Gastroesophageal sphincter (tissue), 4 donors: Measurements from ENCODE around the gene MAMSTR. TPM values are rescaled to one million over a fixed set of nuclear protein-coding genes. Genes with fewer than 3 reads are reported as not detected.
"Not testable (repeated sequence)": the region's sequence is repeated elsewhere in the genome, so short reads cannot be mapped to it uniquely, and the experiment has no call there.

ENCODE experiments used
- ATAC-seq: fragments of 150-250 bp; one replicate; pipeline ENCODE4 v1.9.1; 2016; ENCODE audit warnings: mild to moderate bottlenecking, moderate library complexity
- H3K27ac ChIP-seq, 4 donors: fragments of 200-600 bp; sonication (generic) in 3 of 4; 1 replicate in 3 of 4; 2 replicates in 1 of 4; pipeline ENCODE4 v1.5.1; 2016 to 2019
- H3K27me3 ChIP-seq: fragments of 200-600 bp; sonication (generic); one replicate; pipeline ENCODE4 v1.5.1; 2019
- H3K36me3 ChIP-seq, 2 donors: fragments of 200-600 bp; sonication (generic); one replicate each; pipeline ENCODE4 v1.5.1; 2019; ENCODE audit warnings: control low read depth in 1 of 2
- H3K4me1 ChIP-seq, 3 donors: fragments of 200-600 bp; sonication (generic); 1 replicate in 2 of 3; 2 replicates in 1 of 3; pipeline ENCODE4 v1.5.1; 2016 to 2019; ENCODE audit warnings: control low read depth in 2 of 3
- H3K4me3 ChIP-seq, 2 donors: fragments of 200-600 bp; sonication (generic); one replicate each; pipeline ENCODE4 v1.5.1; 2019; ENCODE audit warnings: mild to moderate bottlenecking in 1 of 2, moderate library complexity in 1 of 2
- H3K9me3 ChIP-seq, 3 donors: fragments of 200-600 bp; sonication (generic); one replicate each; pipeline ENCODE4 v1.5.1; 2017 to 2019; ENCODE audit warnings: control low read depth in 2 of 3
- EP300 ChIP-seq: sonication (generic); formaldehyde crosslinking; IDR thresholded peaks from one replicate; pipeline ENCODE4 v1.6.1; 2017; ENCODE audit warnings: antibody characterized with exemption, mild to moderate bottlenecking
- POLR2A ChIP-seq, 2 donors: fragments of 450-650 bp; IDR thresholded peaks; one replicate each; pipeline ENCODE4 v1.6.1; 2017; ENCODE audit warnings: antibody characterized with exemption in 2 of 2, mild to moderate bottlenecking in 2 of 2, moderate library complexity in 1 of 2
- POLR2AphosphoS5 ChIP-seq: sonication (generic); formaldehyde crosslinking; IDR thresholded peaks from one replicate; pipeline ENCODE4 v1.6.1; 2017; ENCODE audit warnings: antibody characterized with exemption
- WGBS, 2 donors: methylation state at CpG; one replicate each; pipeline ENCODE4 v1.1.5; 2018; ENCODE audit warnings: low coverage in 1 of 2; 5-methylcytosine and 5-hydroxymethylcytosine counted together
- total RNA-seq, 4 donors: library from RNA; depleted of rRNA; stranded (reverse); fragments of >200 nt; gene quantifications; one replicate each; pipeline ENCODE4 v1.1.0, GENCODE V29; 2016
- TF ChIP-seq, protein P1 (sequence below), 4 experiments: fragments of 200-600 bp in 2 of 4; fragments of 450-650 bp in 2 of 4; sonication (generic) in 1 of 4; IDR thresholded peaks; one replicate each; pipeline ENCODE4 v1.5.1; 2017 to 2019; ENCODE audit warnings: antibody characterized with exemption in 4 of 4, mild to moderate bottlenecking in 2 of 4, moderate library complexity in 2 of 4

Gene MAMSTR
- total RNA-seq, 4 donors from 2014 or later: 0.25 to 3.7 (median 1.3) TPM

DNA sequence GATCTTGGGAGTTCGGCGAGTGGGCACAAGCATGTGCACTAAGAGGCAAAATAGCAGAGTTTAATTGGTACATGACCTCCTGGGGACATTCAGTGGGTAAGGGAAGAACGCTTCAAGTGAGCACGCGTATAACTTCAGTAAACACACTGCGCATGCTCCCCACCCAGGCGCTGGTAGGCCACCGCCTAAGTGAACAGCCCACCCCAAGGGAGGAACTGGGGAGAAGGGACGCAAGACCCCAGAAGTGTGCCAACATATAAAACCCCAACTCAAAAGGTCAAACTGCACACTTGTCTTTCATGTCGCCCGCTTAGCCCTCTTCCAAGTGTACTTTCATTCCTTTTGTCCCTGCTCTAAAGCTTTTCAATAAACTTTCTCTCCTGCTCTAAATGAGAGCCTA lies 36.2 kb downstream of the MAMSTR start:
- WGBS, 2 donors: 32 to 37% methylated on average over 5 to 11 of the region's 11 CpGs
- H3K27ac ChIP-seq: no peak overlapping the region
- peaks cover 0 to 4% (median 0%) of the 10 kb centered on the region in 3 donors for H3K4me1 ChIP-seq
- ATAC-seq: no peak
- H3K36me3 ChIP-seq: no peaks in the 10 kb centered on the region
- no peaks in the 10 kb centered on the region for H3K27me3 ChIP-seq
- TF ChIP-seq POLR2A (IDR thresholded peaks at IDR 0.05) (no peak), EP300 (no peak), POLR2AphosphoS5 (no peak)
- TF ChIP-seq, protein P1, sequence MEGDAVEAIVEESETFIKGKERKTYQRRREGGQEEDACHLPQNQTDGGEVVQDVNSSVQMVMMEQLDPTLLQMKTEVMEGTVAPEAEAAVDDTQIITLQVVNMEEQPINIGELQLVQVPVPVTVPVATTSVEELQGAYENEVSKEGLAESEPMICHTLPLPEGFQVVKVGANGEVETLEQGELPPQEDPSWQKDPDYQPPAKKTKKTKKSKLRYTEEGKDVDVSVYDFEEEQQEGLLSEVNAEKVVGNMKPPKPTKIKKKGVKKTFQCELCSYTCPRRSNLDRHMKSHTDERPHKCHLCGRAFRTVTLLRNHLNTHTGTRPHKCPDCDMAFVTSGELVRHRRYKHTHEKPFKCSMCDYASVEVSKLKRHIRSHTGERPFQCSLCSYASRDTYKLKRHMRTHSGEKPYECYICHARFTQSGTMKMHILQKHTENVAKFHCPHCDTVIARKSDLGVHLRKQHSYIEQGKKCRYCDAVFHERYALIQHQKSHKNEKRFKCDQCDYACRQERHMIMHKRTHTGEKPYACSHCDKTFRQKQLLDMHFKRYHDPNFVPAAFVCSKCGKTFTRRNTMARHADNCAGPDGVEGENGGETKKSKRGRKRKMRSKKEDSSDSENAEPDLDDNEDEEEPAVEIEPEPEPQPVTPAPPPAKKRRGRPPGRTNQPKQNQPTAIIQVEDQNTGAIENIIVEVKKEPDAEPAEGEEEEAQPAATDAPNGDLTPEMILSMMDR (IDR thresholded peaks at IDR 0.05): no peak
- H3K4me3 ChIP-seq: no peak overlapping the region
- H3K9me3 ChIP-seq: no peaks in the 10 kb centered on the region

DNA sequence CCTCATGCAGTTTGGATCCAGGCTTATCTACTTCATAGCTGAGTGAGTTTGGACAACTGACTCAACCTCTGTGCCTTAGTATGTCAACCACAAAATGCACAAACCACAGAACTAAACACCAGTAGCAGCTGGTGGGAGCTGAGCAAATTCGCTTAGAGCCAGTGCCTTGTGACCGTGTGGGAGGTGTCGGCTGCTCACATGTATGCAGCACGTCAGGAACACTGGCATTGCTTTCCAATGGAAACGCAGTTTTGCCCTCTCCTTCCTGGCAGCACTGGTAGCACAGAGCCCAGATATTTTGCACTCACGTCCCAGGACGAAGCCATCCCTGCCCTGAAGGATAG lies 38.4 kb downstream of the MAMSTR start:
- TF ChIP-seq EP300 (no peak), POLR2AphosphoS5 (no peak), POLR2A (IDR thresholded peaks at IDR 0.05) (no peak)
- TF ChIP-seq, protein P1 (IDR thresholded peaks at IDR 0.05): no peak
- H3K27ac ChIP-seq: no peak overlapping the region
- peaks cover 0 to 4% (median 0%) of the 10 kb centered on the region in 3 donors for H3K4me1 ChIP-seq
- no peaks in the 10 kb centered on the region for H3K9me3 ChIP-seq
- H3K36me3 ChIP-seq: no peaks in the 10 kb centered on the region
- WGBS, 2 donors: 76 to 100% methylated on average over 1 to 3 of the region's 7 CpGs
- no peaks in the 10 kb centered on the region for H3K27me3 ChIP-seq
- H3K4me3 ChIP-seq: no peak overlapping the region
- no peak for ATAC-seq

DNA sequence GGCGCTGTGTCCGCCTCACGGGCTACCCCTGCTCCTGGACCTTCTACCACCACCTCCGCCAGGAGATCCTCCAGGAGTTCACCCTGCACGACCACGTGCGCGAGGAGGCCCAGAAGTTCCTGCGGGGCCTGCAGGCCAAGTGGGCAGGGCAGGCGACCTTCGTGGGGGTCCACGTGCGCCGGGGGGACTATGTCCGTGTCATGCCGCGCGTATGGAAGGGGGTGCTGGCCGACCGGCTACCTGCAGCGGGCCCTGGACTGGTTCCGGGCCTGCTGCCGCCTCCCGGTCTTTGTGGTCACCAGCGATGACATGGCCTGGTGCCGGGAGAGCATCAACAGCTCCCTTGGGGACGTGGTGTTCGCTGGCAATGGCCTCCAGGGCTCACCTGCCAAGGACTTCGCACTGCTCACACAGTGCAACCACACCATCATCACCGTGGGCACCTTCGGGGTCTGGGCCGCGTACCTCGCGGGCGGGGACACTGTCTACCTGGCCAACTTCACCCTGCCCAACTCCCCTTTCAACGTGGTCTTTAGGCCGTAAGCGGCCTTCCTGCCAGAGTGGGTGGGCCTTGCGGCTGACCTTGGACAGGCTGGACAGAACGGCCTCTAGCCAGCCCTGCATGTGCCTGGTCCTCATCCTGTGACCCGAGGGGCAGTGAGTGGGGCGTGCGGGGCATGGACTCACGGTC lies 38.9 kb downstream of the MAMSTR start:
- ATAC-seq: no peak
- Histone ChIP-seq H3K4me1 (peaks cover 0 to 8% (median 1%) of the 10 kb centered on the region in 3 donors), H3K27me3 (no peaks in the 10 kb centered on the region), H3K36me3 (no peaks in the 10 kb centered on the region), H3K27ac (no peak overlapping the region), H3K9me3 (no peaks in the 10 kb centered on the region), H3K4me3 (no peak overlapping the region)
- 99% methylated on average over 12 of the region's 45 CpGs; no CpG with 5 or more reads in 1 of the 2 donors for WGBS, 2 donors
- TF ChIP-seq POLR2AphosphoS5: no peak

DNA sequence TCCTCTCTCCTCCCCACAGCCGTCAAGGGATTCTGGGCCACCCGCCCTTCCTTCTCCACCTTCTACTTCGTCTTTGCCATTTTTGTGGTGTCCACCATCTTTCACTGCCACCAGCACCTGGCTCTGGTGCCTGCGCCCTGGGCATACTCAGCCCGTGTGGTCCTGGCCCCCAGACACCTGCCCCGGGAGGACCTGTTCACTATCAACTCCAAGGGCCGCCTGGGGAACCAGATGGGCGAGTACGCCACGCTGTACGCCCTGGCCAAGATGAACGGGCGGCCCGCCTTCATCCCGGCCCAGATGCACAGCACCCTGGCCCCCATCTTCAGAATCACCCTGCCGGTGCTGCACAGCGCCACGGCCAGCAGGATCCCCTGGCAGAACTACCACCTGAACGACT lies 39.5 kb downstream of the MAMSTR start:
- not testable (repeated sequence) for H3K27me3 ChIP-seq, H3K9me3 ChIP-seq, H3K36me3 ChIP-seq, ATAC-seq, H3K27ac ChIP-seq, H3K4me3 ChIP-seq
- H3K4me1 ChIP-seq: peaks cover 0 to 14% (median 6%) of the 10 kb centered on the region in 3 donors
- WGBS, 2 donors: 93% methylated on average over 6 of the region's 19 CpGs; no CpG with 5 or more reads in 1 of the 2 donors

DNA sequence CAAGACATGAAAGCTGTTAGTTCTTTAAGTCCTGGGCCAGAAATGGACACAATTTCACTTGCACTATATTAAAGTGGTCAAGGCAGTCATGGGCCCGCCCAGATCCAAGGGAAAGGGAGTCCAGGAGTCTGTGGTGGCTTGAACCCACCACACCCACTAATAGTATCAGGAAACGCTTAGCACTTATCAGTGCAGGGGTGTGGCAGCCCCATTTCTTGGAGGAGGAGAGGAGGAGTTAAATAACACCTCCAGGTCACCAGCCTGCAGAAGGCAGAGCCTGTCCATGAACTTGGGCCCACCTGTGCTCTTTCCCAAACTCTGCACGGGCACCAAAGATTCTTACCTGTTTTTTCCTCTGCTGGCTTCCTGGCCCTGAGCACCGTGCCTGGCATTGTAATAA lies 41.3 kb downstream of the MAMSTR start:
- Histone ChIP-seq H3K27me3 (no peaks in the 10 kb centered on the region), H3K4me1 (peaks cover 0 to 11% (median 6%) of the 10 kb centered on the region in 3 donors), H3K4me3 (no peak overlapping the region), H3K9me3 (no peaks in the 10 kb centered on the region), H3K27ac (no peak overlapping the region), H3K36me3 (no peaks in the 10 kb centered on the region)
- ATAC-seq: no peak
- 73 to 83% methylated on average over 1 to 4 of the region's 4 CpGs for WGBS, 2 donors
- TF ChIP-seq POLR2AphosphoS5 (no peak), EP300 (no peak), POLR2A (IDR thresholded peaks at IDR 0.05) (no peak)
- TF ChIP-seq, protein P1 (IDR thresholded peaks at IDR 0.05): no peak

DNA sequence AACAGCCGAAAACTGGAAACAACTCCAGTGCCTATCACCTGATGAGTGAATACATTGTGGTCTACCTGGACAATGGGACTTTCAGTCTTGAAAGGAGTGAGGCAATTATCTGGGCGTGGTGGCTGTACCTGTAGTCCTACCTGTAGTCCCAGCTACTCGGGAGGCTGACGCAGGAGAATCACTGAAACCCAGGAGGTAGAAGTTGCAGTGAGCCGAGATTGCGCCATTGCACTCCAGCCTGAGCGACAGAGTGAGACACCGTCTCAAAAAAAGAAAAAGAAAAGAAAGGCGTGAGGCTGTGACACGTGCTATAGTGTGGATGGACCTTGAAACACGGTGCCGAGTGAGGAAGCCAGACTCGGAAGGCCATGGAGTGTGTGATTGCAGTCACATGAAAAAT lies 42.6 kb downstream of the MAMSTR start:
- Histone ChIP-seq H3K9me3 (no peaks in the 10 kb centered on the region), H3K4me3 (no peak overlapping the region), H3K27me3 (no peaks in the 10 kb centered on the region), H3K27ac (no peak overlapping the region), H3K4me1 (peaks cover 0 to 11% (median 6%) of the 10 kb centered on the region in 3 donors), H3K36me3 (no peaks in the 10 kb centered on the region)
- 85 to 96% methylated on average over 9 to 13 of the region's 13 CpGs for WGBS, 2 donors
- no peak for ATAC-seq
- TF ChIP-seq, protein P1 (IDR thresholded peaks at IDR 0.05): no peak
- TF ChIP-seq POLR2AphosphoS5 (no peak), EP300 (no peak), POLR2A (IDR thresholded peaks at IDR 0.05) (no peak)
